HG02763 (cell line): Measurements from ENCODE around the gene ADAMTS14.

ENCODE experiments used
- ATAC-seq: cut with Tn5 transposase; IDR thresholded peaks from one replicate; pipeline ENCODE4 v1.9.1; 2021; ENCODE audit warnings: mild to moderate bottlenecking, moderate library complexity; ENCODE audit not compliant: unreplicated experiment

ADAMTS14 gene

GRCh38 chr10:70715853-70716795, 43.8 kb downstream of the ADAMTS14 start:
- no peak for ATAC-seq

DNA sequence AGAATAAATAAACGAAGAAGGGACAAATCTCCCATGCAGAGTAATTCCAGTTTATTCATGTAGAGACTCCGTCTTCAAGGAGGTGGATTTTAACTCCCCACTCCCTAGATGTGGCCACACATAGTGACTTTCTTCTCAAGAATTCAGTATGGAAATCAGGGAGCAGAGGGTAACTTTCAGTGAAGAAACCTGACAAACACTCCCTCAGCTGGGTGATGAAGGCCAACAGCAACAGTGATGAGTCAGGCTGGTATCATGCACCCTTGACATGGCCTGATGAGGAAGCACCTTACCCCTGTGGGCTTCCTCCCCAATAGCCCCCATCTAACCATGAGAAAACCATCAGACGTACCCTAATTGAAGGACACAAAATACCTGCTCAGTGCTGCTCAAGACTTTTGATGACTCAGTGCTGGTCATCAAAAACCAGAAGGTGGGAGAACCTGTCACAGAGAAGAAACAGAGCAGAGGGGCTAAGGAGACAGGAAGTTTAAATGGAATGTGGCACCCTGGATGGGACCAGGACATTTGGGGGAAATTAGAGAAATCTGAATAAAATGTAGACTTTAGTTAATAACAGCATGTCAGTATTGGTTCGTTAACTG, 50.6 kb downstream of the ADAMTS14 start:
- ATAC-seq, result no peak

- ATAC-seq, result no peak
Measured at GRCh38 chr10:70723771-70724170, 51.5 kb downstream of the ADAMTS14 start.

DNA sequence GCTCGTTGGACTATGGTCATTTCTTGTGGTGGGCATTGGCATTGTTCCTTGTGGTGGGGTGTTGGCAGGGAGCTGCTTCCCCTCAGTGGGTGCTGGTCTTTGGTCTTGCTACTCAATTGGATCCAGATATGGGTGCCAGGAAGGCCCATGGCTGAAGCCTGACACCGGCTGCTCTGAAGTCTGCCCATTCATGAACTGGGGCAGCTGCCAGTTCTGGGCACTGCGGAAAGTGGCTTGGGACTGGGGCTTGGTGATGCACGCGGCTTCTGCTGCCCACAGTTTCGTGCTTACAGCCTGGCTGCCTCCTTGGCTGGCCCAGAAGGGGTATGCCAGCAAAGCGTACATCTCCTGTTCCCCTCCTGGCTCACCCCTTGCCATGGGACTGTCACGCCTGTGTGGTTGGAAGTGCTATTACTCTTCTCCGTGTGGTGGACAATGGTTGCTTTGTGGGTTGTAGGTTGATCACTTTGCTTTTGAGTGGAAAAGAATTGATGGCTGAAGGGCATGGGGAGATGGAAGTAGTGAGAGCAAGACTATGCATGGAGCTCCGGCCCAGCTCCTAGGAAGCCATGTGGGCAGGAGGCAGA, 54.7 kb downstream of the ADAMTS14 start:
- ATAC-seq, result no peak

GRCh38 chr10:70728328-70728727, 56.0 kb downstream of the ADAMTS14 start:
- no peak for ATAC-seq

- no peak for ATAC-seq
Measured at GRCh38 chr10:70729763-70730357, 57.6 kb downstream of the ADAMTS14 start.

DNA sequence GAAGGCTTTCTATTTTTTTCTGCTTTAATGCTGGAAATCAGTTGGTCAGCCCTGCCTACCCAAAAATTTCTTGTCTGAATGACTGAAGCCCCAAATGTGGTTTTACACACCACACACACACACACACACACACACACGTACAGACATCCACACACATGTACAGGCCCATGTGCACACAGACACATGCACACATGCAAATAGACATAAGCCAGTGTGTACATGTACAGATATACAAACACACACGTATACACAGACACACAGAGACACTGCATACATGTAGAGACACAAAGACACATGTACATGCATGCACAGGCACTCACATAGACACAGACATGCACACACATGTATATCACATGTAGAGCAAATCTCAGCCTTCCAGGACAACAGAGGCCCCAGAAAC, 58.6 kb downstream of the ADAMTS14 start:
- ATAC-seq, result no peak

- ATAC-seq, result no peak
Measured at GRCh38 chr10:70732569-70732968, 60.3 kb downstream of the ADAMTS14 start.

DNA sequence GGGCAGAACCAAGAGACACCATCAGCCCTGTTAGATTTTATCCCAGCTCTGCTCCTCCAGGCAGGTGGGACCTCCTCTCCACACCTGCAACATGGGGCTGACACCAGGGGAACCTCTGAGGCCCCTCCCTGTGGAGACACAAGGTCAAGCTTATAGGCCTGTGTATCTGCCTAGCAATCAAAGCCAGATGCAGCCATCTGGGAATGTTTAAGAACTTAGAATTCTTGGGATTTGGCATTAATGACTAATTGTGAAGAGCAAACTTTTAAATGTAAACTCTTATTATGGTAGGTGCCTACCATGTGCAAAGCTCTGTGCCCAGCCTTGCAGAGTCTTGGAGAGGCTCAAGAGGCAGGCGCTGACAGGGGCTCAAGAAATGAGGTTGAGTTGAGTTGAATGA, 60.7 kb downstream of the ADAMTS14 start:
- no peak for ATAC-seq

GRCh38 chr10:70735161-70735560, 62.9 kb downstream of the ADAMTS14 start:
- no peak for ATAC-seq

- no peak for ATAC-seq
Measured at GRCh38 chr10:70736525-70736924, 64.2 kb downstream of the ADAMTS14 start.

- no peak for ATAC-seq
Measured at GRCh38 chr10:70737250-70737649, 64.9 kb downstream of the ADAMTS14 start.

DNA sequence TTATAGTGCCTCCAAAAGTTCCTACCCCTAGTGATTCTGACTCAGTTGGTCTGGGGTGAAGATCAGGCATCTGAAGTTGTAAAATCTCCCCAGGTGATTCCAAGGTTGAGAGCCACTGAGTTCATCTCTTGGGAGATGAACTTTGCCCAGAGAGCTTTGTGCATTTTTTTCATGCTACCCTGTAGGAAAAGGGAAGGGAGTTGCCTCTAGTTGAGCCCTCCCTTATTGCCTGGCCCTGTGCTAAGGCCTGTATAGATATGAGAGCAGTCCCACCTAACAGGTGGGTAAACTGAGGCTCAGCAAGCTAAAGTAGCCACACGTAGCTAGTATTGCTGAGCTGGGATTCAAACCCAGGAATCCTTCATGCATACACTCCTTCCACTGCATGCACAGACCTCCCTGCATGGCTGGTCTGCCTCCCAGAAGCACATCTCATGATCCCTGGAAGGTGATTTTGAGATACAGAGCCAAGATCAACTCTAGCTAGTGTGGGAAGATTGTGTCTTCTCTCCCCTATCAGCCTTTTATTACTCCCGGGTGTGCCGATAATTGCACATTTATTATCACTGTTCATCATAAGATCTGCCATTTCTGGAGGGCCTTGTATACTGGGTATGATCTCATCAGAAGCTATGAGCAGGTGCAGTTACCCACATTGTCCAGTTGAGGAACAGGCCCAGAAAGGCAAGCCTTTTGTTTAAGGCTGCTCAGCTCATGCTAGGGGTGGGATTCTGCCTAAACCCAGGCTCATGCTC, 65.9 kb downstream of the ADAMTS14 start:
- ATAC-seq, result no peak

- ATAC-seq, result no peak
Measured at GRCh38 chr10:70738761-70739121, 66.4 kb downstream of the ADAMTS14 start.

- no peak for ATAC-seq
Measured at GRCh38 chr10:70740406-70741288, 68.3 kb downstream of the ADAMTS14 start.

- ATAC-seq, result no peak
Measured at GRCh38 chr10:70742537-70743429, 70.5 kb downstream of the ADAMTS14 start.

GRCh38 chr10:70743430-70743788, 71.1 kb downstream of the ADAMTS14 start:
- no peak for ATAC-seq

GRCh38 chr10:70743879-70744278, 71.6 kb downstream of the ADAMTS14 start:
- ATAC-seq, result no peak

DNA sequence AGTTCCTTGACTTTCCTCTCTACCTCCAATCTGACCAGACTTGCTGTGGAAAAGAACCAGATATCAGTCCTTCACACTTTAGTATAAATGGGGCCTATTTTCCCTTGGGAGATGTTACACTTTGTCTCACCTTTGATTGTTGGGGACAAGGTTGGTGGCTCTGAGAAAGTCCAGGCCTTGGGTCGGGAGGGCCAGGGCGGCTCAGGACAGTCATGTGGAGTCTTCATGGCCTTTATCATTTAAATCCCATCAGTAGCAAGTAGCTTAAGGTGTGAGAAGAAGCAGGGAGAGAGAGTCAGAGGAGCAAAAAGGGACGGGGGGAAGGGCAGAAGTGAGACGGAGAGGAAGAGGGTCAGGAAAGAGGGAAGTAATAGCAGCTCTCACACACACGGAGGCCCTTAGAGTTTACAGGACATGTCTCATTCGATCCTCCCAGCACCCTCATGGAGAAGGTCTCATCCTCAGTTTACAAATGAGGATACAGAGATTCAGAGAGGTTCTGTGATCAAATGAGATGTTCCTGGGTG, 72.4 kb downstream of the ADAMTS14 start:
- ATAC-seq, result no peak
